ENCODE measurements around the gene SLCO2A1.
A peak's percentile ranks its signal among the peaks of the same experiment; 100 is the strongest.

SLCO2A1 gene

DNA sequence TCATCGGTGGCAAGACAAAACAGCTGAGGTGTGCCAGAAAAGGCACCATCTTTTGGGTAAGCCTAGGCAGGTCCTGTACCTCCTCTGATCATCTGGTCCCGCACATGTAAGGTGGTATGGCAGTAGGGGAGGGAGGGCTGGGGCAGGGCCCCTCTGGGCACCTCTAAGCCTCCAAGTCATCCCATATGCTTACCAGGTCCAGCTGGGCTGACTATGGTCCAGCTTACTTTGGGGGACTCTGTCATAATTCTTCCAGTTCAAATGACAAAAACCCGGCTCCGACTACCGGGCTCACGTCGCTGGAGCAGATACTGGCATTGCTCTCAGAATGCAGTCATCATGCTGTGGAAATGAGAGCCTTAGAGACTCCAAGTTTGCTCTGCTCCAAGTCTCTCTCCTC lies 132.2 kb downstream of the SLCO2A1 start:
- no peak for DNase-seq (ENCODE audit: low spot score)
- TF ChIP-seq, protein P1, sequence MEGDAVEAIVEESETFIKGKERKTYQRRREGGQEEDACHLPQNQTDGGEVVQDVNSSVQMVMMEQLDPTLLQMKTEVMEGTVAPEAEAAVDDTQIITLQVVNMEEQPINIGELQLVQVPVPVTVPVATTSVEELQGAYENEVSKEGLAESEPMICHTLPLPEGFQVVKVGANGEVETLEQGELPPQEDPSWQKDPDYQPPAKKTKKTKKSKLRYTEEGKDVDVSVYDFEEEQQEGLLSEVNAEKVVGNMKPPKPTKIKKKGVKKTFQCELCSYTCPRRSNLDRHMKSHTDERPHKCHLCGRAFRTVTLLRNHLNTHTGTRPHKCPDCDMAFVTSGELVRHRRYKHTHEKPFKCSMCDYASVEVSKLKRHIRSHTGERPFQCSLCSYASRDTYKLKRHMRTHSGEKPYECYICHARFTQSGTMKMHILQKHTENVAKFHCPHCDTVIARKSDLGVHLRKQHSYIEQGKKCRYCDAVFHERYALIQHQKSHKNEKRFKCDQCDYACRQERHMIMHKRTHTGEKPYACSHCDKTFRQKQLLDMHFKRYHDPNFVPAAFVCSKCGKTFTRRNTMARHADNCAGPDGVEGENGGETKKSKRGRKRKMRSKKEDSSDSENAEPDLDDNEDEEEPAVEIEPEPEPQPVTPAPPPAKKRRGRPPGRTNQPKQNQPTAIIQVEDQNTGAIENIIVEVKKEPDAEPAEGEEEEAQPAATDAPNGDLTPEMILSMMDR (conservative IDR thresholded peaks at IDR 0.05; ENCODE audit: low read depth): no peak
- CTCF ChIA-PET: no interaction called here
- POLR2A ChIA-PET (ENCODE audit: low non-redundant PET): no interaction called here
- no peak overlapping the region for H3K27ac ChIP-seq

DNA sequence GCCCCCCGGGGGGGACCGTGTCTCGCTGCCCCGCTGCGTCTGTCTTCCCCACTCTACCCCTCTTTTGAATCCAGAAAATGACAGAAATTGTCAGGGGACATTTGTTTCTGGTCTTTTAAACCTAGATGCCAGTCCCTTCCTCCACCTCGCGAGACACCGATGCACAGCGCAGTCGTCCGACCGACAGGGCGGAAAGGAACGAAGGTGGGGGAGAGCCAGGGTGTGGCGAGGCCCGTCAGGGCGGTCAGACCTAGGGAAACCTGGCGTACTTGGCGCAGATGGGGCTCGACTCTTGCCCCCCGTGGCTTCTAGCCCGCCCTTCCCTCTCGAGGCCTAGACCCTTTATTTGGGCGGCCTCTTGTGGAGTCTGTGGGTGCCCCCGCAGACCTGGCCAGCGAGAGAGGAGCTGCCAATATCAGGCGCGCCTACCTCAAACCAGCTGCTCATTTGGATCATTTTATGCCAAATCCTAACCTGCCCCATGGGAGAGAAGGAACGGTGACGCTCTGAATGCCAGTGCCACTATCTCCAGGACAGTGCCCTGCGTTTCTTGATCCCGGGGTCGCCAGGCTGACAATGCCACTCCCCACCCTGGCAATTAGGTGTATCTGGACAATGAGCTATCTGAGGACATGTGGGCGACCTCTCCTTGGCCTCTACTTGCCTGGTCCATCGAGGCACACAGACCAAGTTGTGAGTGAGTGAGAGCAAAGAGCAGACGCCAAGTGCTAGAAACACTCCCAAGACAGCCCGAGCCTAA lies 133.5 kb downstream of the SLCO2A1 start:
- POLR2A ChIA-PET (ENCODE audit: low non-redundant PET): no interaction called here
- CTCF ChIA-PET: no interaction called here
- no peak overlapping the region for H3K27ac ChIP-seq

DNA sequence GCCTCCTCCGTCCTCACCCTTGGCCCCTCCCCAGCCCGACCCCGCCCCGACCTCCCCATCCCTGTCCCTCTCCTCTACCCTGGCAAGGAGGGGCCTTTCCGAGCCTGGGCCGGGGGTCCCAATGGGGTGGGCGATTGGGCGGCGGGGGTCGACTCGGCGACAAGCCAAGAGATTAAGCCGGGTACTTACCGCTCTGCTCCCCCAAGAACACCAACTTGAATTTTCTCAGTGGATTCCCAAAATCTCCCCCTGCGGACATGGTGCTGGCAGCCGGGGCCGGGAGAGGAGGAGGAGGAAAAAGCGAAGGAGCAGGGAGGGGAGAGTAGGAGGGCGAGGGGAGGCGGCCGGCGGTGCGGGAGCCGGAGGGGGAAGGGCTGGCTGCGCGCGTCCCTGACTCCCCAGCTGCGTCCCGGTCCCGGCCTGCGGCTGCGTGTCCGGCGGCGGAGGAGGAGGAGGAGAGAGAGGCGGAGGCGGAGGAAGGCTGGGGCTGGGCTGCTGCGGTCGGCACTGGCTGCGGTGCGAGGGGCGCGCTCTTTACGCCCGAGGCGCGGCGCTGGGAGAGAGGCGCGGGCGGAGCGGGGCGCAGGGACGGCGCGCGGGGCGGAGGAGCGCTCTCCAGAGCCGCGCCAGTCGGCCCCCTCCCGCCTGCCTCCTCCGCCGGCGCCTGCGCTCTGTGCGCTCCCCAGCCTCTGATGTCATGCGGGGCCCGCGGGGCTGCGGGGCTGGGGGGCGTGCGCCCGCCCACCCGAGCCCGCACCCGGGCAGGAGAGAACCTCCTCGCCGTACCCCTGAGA lies 134.3 kb downstream of the SLCO2A1 start, which contains the start of gene RAB6B:
Gene RAB6B, minus strand, starts transcription at position 675 of the 794 bp plus-strand sequence. Its CDS starts 416 bp downstream, at position 259.
- H3K27ac ChIP-seq: no peak within 1 kb of the TSS
- ChIA-PET POLR2A (ENCODE audit: low non-redundant PET) (no interaction called here), CTCF (no interaction called here)
- TF ChIP-seq, protein P1 (conservative IDR thresholded peaks at IDR 0.05; ENCODE audit: low read depth): no peak
- DNase-seq (ENCODE audit: low spot score): peak; percentile 43

More for the DNA sequence above, 133.5 kb downstream of the SLCO2A1 start:
- TF ChIP-seq, protein P1 (conservative IDR thresholded peaks at IDR 0.05; ENCODE audit: low read depth): no peak
- no peak for DNase-seq (ENCODE audit: low spot score)

DNA sequence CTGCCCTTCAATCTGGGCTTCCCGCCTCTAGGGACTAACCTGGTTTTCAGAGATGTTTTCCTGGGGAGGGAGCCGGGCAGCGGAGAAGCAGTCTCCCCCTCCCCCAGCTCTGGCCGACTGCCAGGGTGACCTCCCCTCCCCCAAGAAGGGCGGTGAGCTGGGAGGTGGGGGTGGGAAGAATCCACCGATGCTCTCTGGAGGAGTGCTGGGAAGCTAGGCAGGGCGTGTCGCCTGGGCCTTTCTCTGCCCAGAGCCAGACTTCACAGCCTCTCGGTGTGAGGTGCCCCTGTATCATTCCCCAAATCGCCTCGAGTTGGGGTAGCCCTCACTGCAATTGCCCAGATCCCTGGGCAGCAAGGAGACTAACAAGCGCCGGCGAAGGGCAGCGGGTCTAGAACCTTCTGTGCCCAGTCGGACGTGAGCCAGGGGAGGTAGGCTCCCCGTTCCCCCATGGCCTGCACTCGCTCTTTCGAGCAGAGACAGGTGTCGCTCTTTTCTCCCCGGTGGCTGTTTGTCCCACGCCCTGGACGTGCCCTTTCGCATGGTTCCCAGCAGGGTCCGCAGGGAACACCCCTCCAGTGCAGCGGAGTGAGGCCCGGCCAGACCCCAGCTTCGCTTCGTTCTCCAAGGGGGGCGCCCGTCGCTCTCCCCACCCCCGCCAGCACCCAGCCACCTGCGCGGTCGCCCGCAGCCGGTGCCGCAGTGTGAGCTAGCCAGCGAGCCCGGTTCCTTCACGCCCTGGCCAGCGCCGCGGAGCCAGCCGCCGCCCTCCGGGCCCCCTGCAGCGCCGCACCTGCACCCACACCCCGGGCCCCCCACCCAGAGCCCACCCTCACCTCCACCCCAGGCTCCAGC lies 135.1 kb downstream of the SLCO2A1 start:
- TF ChIP-seq, protein P1 (conservative IDR thresholded peaks at IDR 0.05; ENCODE audit: low read depth): no peak
- DNase-seq (ENCODE audit: low spot score): no peak
- ChIA-PET CTCF (interaction anchor here (0.8 to 0.9 kb wide), 2 partner anchors 35 to 458 kb away, joined by 4 to 5 read pairs; no protein-coding TSS in a partner anchor), POLR2A (ENCODE audit: low non-redundant PET) (no interaction called here)
- no peak overlapping the region for H3K27ac ChIP-seq

DNA sequence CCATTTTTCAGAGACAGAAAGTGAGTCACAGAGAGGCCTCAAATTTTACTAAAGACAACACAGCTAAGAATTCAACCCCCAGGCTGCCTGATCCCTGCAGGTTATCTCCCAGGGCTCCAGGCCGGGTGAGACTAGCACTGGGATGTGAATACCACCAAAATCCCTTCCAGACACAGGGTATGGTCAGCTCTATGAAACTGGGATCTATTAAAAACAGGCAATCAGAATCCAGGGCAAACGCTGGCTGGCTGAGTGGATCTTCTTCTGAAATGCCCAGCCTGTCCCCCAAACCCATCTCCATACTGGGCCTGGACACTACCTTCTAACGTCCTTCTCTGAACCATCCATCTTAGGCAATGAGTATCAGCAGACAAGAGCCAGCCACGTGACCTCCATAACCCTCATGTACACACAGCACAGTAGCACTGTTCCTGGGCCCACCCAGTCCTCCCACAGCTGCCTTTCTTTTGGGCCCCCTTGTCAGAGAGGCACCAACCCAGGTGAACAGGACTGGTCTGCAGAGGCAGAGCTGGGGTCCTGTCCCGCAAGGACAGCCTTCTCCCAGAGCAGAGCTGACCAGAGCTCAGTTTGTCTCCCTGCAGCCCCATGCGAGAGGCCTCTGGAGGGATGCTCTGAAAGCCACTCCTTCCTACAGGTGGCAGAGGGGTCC lies 135.9 kb downstream of the SLCO2A1 start:
- ChIA-PET POLR2A (ENCODE audit: low non-redundant PET) (no interaction called here), CTCF (interaction anchor here (0.8 to 0.9 kb wide), 2 partner anchors 36 to 459 kb away, joined by 4 to 5 read pairs; no protein-coding TSS in a partner anchor)
- TF ChIP-seq, protein P1 (conservative IDR thresholded peaks at IDR 0.05; ENCODE audit: low read depth): no peak
- no peak overlapping the region for H3K27ac ChIP-seq
- DNase-seq (ENCODE audit: low spot score): no peak

Measured in RWPE1 (cell line).